Measurements from ENCODE around the gene ITGAX. TPM values are rescaled to one million over a fixed set of nuclear protein-coding genes. Genes with fewer than 3 reads are reported as not detected.

The ITGAX gene
- total RNA-seq, 1 experiment from 2014 or later = not detected

- Histone ChIP-seq H3K36me3 (ENCODE audit: insufficient read depth, low read length, poor library complexity, severe bottlenecking) (no peaks in the 10 kb centered on the region), H3K27ac (ENCODE audit: low read depth, low read length, poor library complexity, severe bottlenecking) (no peak overlapping the region), H3K9me3 (ENCODE audit: low read depth, low read length, poor library complexity, severe bottlenecking) (no peaks in the 10 kb centered on the region), H3K4me3 (ENCODE audit: low read depth, low read length, poor library complexity, severe bottlenecking) (no peak overlapping the region), H3K27me3 (replicated peaks; ENCODE audit: insufficient read depth, low read depth, low read length, poor library complexity) (peaks cover 13% of the 10 kb centered on the region), H3K4me1 (ENCODE audit: insufficient read depth, low read length, poor library complexity, severe bottlenecking) (no peaks in the 10 kb centered on the region)
- intact Hi-C loops (cut with micrococcal nuclease; ENCODE audit: unreplicated experiment) = no loop called here
- CTCF ChIA-PET = no interaction called here
- no TSS peak for BruUV-seq (replicated peaks)
- TF ChIP-seq EZH2 (IDR thresholded peaks at IDR 0.05; ENCODE audit: borderline replicate concordance, low read depth, low read length, poor library complexity, severe bottlenecking) = no peak
- POLR2A ChIA-PET (ENCODE audit: low non-redundant PET) = no interaction called here
- DNase-seq (ENCODE audit: low spot score) = no peak
These were observed 75.5 kb downstream of the ITGAX start for GRCh38 chr16:31430380-31431052.

Other genes with a start within 250 kb of the ITGAX start
- gene BCKDK, start 246.8 kb upstream of the ITGAX start, total RNA-seq (2021) = 36.6 and 40.6 TPM in 2 replicates
- gene KAT8, start 237.5 kb upstream of the ITGAX start, total RNA-seq (2021) = 65.4 and 70.6 TPM in 2 replicates
- gene PRSS8, start 219.4 kb upstream of the ITGAX start, total RNA-seq (2021) = not detected in 2 replicates
- 0.41 and 0.72 TPM in 2 replicates for gene PRSS36, start 205.1 kb upstream of the ITGAX start, total RNA-seq (2021)
- 1,134 and 1,264 TPM in 2 replicates for gene FUS, start 175.0 kb upstream of the ITGAX start, total RNA-seq (2021)
- gene PYCARD, start 152.4 kb upstream of the ITGAX start, total RNA-seq (2021) = 1.8 and 2.0 TPM in 2 replicates
- gene TRIM72, start 141.1 kb upstream of the ITGAX start, total RNA-seq (2021) = 0.04 TPM in 1 of 2 replicates, not detected in the other
- gene PYDC1, start 138.0 kb upstream of the ITGAX start, total RNA-seq (2021) = not detected in 2 replicates
- 0.35 and 0.92 TPM in 2 replicates for gene ITGAM, start 95.2 kb upstream of the ITGAX start, total RNA-seq (2021)
- gene ITGAD, start 38.2 kb downstream of the ITGAX start, total RNA-seq (2021) = not detected in 2 replicates
- not detected in 2 replicates for gene COX6A2, start 73.2 kb downstream of the ITGAX start, total RNA-seq (2021)
- 0.32 and 0.81 TPM in 2 replicates for gene ZNF843, start 87.6 kb downstream of the ITGAX start, total RNA-seq (2021)
- 7.4 and 8.8 TPM in 2 replicates for gene ARMC5, start 104.3 kb downstream of the ITGAX start, total RNA-seq (2021)
- 3.3 and 3.8 TPM in 2 replicates for gene TGFB1I1, start 117.0 kb downstream of the ITGAX start, total RNA-seq (2021)
- gene SLC5A2, start 127.9 kb downstream of the ITGAX start, total RNA-seq (2021) = not detected in 2 replicates
- gene RUSF1, start 153.2 kb downstream of the ITGAX start, total RNA-seq (2021) = 41.9 and 46.3 TPM in 2 replicates
- gene AHSP, start 172.7 kb downstream of the ITGAX start, total RNA-seq (2021) = not detected in 2 replicates

All from A673 (cell line).